H9 (cell line): ENCODE data around the gene KDM2A. TPM values are rescaled to one million over a fixed set of nuclear protein-coding genes. Genes with fewer than 3 reads are reported as not detected.

ENCODE experiments used
- DNase-seq: peaks from one replicate; pipeline ENCODE4 v3.0.0-alpha.2; 2017
- H2AFZ ChIP-seq: one replicate; pipeline ENCODE4 v1.6.1; 2013; ENCODE audit warnings: mild to moderate bottlenecking, low read length, control low read depth, moderate library complexity
- H2AK5ac ChIP-seq: 2 replicates; pipeline ENCODE4 v1.6.1; 2013; ENCODE audit warnings: low read length, control low read depth, mixed read lengths; ENCODE audit not compliant: insufficient read length
- H2BK120ac ChIP-seq: one replicate; pipeline ENCODE4 v1.6.1; 2013; ENCODE audit warnings: low read depth, mild to moderate bottlenecking, low read length, control low read depth, inconsistent platforms; ENCODE audit not compliant: poor library complexity, severe bottlenecking
- H2BK12ac ChIP-seq: 2 replicates; pipeline ENCODE4 v1.6.1; 2013; ENCODE audit warnings: low read length, control low read depth, mixed read lengths, low read depth; ENCODE audit not compliant: insufficient read length
- H2BK15ac ChIP-seq: 2 replicates; pipeline ENCODE4 v1.6.1; 2013; ENCODE audit warnings: low read depth, low read length, control low read depth
- H2BK20ac ChIP-seq: one replicate; pipeline ENCODE4 v1.6.1; 2013; ENCODE audit warnings: low read depth, mild to moderate bottlenecking, low read length, control low read depth, inconsistent platforms; ENCODE audit not compliant: poor library complexity, severe bottlenecking
- H2BK5ac ChIP-seq: 2 replicates; pipeline ENCODE4 v1.6.1; 2013; ENCODE audit warnings: low read length, control low read depth, mixed read lengths; ENCODE audit not compliant: insufficient read length
- H3K14ac ChIP-seq: 2 replicates; pipeline ENCODE4 v1.6.1; 2013; ENCODE audit warnings: low read length, control low read depth; ENCODE audit not compliant: insufficient read depth
- H3K18ac ChIP-seq: 2 replicates; pipeline ENCODE4 v1.6.1; 2013; ENCODE audit warnings: low read depth, mild to moderate bottlenecking, mixed read lengths, low read length, control low read depth; ENCODE audit not compliant: insufficient read length
- H3K23ac ChIP-seq: 2 replicates; pipeline ENCODE4 v1.6.1; 2013; ENCODE audit warnings: low read length, control low read depth, mixed read lengths, low read depth; ENCODE audit not compliant: insufficient read length
- H3K23me2 ChIP-seq: 2 replicates; pipeline ENCODE4 v1.6.1; 2013; ENCODE audit warnings: low read depth, mild to moderate bottlenecking, mixed read lengths, low read length, control low read depth; ENCODE audit not compliant: insufficient read length, poor library complexity, severe bottlenecking
- H3K27ac ChIP-seq: 2 replicates; pipeline ENCODE4 v1.5.1; 2013; ENCODE audit warnings: low read length, control low read depth, mixed read lengths, low read depth; ENCODE audit not compliant: insufficient read length
- H3K27me3 ChIP-seq: 2 replicates; pipeline ENCODE4 v1.6.1; 2013; ENCODE audit warnings: low read length, control low read depth, inconsistent platforms; ENCODE audit not compliant: insufficient read depth
- H3K4ac ChIP-seq: 2 replicates; pipeline ENCODE4 v1.6.1; 2013; ENCODE audit warnings: low read depth, mild to moderate bottlenecking, control low read depth, inconsistent platforms, low read length, moderate library complexity
- H3K4me1 ChIP-seq: 2 replicates; pipeline ENCODE4 v1.6.1; 2013; ENCODE audit warnings: low read length, control low read depth, inconsistent platforms; ENCODE audit not compliant: insufficient read depth
- H3K4me2 ChIP-seq: 2 replicates; pipeline ENCODE4 v1.6.1; 2013; ENCODE audit warnings: low read length, control low read depth, mixed read lengths; ENCODE audit not compliant: insufficient read length, insufficient read depth
- H3K56ac ChIP-seq: 2 replicates; pipeline ENCODE4 v1.6.1; 2013; ENCODE audit warnings: low read depth, mild to moderate bottlenecking, mixed read lengths, low read length, control low read depth; ENCODE audit not compliant: insufficient read length
- H3K79me1 ChIP-seq: 2 replicates; pipeline ENCODE4 v1.6.1; 2013; ENCODE audit warnings: low read depth, mild to moderate bottlenecking, moderate library complexity, low read length, control low read depth, inconsistent platforms; ENCODE audit not compliant: insufficient read depth, poor library complexity, severe bottlenecking
- H3K79me2 ChIP-seq: 2 replicates; pipeline ENCODE4 v1.6.1; 2013; ENCODE audit warnings: low read length, control low read depth, inconsistent platforms; ENCODE audit not compliant: insufficient read depth
- H3K9ac ChIP-seq: 2 replicates; pipeline ENCODE4 v1.6.1; 2013; ENCODE audit warnings: low read length, control low read depth, mixed read lengths; ENCODE audit not compliant: insufficient read length; ENCODE audit errors: extremely low read depth
- H3K9me3 ChIP-seq: one replicate; pipeline ENCODE4 v1.6.1; 2013; ENCODE audit warnings: low read depth, low read length, inconsistent platforms; ENCODE audit not compliant: control insufficient read depth
- H3T11ph ChIP-seq: one replicate; pipeline ENCODE4 v1.6.1; 2013; ENCODE audit warnings: mild to moderate bottlenecking, low read length, control low read depth, inconsistent platforms
- H4K20me1 ChIP-seq: one replicate; pipeline ENCODE4 v1.6.1; 2013; ENCODE audit not compliant: control insufficient read depth, insufficient read length, insufficient read depth
- H4K5ac ChIP-seq: 2 replicates; pipeline ENCODE4 v1.6.1; 2013; ENCODE audit warnings: low read depth, mild to moderate bottlenecking, mixed read lengths, low read length, control low read depth; ENCODE audit not compliant: insufficient read length
- H4K8ac ChIP-seq: replicated peaks from 2 replicates; pipeline ENCODE4 v1.6.1; 2013; ENCODE audit warnings: low read length, control low read depth, mixed read lengths, low read depth; ENCODE audit not compliant: insufficient read length
- H4K91ac ChIP-seq: 2 replicates; pipeline ENCODE4 v1.6.1; 2013; ENCODE audit warnings: low read depth, mild to moderate bottlenecking, moderate library complexity, mixed read lengths, low read length, control low read depth; ENCODE audit not compliant: insufficient read length
- H3K27ac Mint-ChIP-seq, 3 experiments: 2 replicates in 2 of 3; 3 replicates in 1 of 3; pipeline ENCODE4 v1.8.0; 2020 to 2021; ENCODE audit warnings: mixed read lengths in 3 of 3, mild to moderate bottlenecking in 1 of 3, moderate library complexity in 1 of 3
- H3K27me3 Mint-ChIP-seq: 2 replicates; pipeline ENCODE4 v1.8.0; 2021; ENCODE audit warnings: low read depth, mild to moderate bottlenecking, moderate library complexity, mixed read lengths
- H3K36me3 Mint-ChIP-seq, 3 experiments: 2 replicates in 2 of 3; 3 replicates in 1 of 3; pipeline ENCODE4 v1.8.0; 2020 to 2021; ENCODE audit warnings: low read depth in 3 of 3, mixed read lengths in 3 of 3; ENCODE audit not compliant: insufficient read depth in 1 of 3
- H3K4me1 Mint-ChIP-seq, 2 experiments: 2 replicates each; pipeline ENCODE4 v1.8.0; 2020; ENCODE audit warnings: mixed read lengths in 2 of 2
- H3K4me3 Mint-ChIP-seq, 2 experiments: 2 replicates in 1 of 2; 3 replicates in 1 of 2; pipeline ENCODE4 v1.8.0; 2020 to 2021; ENCODE audit warnings: mild to moderate bottlenecking in 2 of 2, mixed read lengths in 2 of 2, moderate library complexity in 1 of 2
- H3K9me3 Mint-ChIP-seq, 2 experiments: 2 replicates in 1 of 2; 3 replicates in 1 of 2; pipeline ENCODE4 v1.8.0; 2020; ENCODE audit warnings: mild to moderate bottlenecking in 2 of 2, mixed read lengths in 2 of 2, moderate library complexity in 1 of 2
- WGBS: extraction: QIAGEN DNeasy Blood & Tissue Kit; methylation state at CpG from one replicate; pipeline ENCODE4 v1.1.7; 2013; ENCODE audit warnings: missing lambda C conversion rate, low lambda C conversion rate, mixed read lengths; ENCODE audit not compliant: insufficient read length; ENCODE audit errors: extremely low coverage; 5-methylcytosine and 5-hydroxymethylcytosine counted together
- total RNA-seq: library from RNA; stranded (reverse); gene quantifications from 2 replicates; pipeline ENCODE4 v1.2.1, GENCODE V29; 2021
- TF ChIP-seq, protein P1 (sequence below): fragments of 200-600 bp; sonication (generic); conservative IDR thresholded peaks from 3 replicates; pipeline ENCODE4 v1.8.0; 2021; ENCODE audit warnings: antibody characterized with exemption, mild to moderate bottlenecking

KDM2A gene
- total RNA-seq, 1 experiment from 2014 or later, result 85.9 TPM

- Histone ChIP-seq H2BK5ac (peak overlapping the region; percentile 89), H3K27ac (peak overlapping the region; percentile 80), H4K5ac (peak overlapping the region; percentile 81), H2AFZ (no peak overlapping the region), H3K4me2 (peak overlapping the region; percentile 98), H3K79me2 (peaks cover 21% of the 10 kb centered on the region; the same call in 1 of the 2 replicates), H3K27me3 (no peaks in the 10 kb centered on the region), H3K14ac (peak overlapping the region; percentile 88), H2BK12ac (peak overlapping the region; percentile 1), H3K9ac (peak overlapping the region; percentile 95), H4K20me1 (no peaks in the 10 kb centered on the region), H3K9me3 (no peaks in the 10 kb centered on the region), H3T11ph (no peak overlapping the region), H3K4me1 (peaks cover 5% of the 10 kb centered on the region; the same call in 1 of the 2 replicates), H3K23ac (peak overlapping the region; percentile 1), H2BK20ac (no peak overlapping the region), H4K8ac (no peak overlapping the region), H3K23me2 (peaks cover 19% of the 10 kb centered on the region), H3K56ac (peak overlapping the region; percentile 82), H2AK5ac (peak overlapping the region; percentile 43), H3K18ac (peak overlapping the region; percentile 90), H3K79me1 (peaks cover 6% of the 10 kb centered on the region), H3K4ac (peak overlapping the region; percentile 68), H2BK15ac (no peak overlapping the region), H4K91ac (no peak overlapping the region), H2BK120ac (peak overlapping the region; percentile 90)
- H3K9me3 Mint-ChIP-seq, result no peaks in the 10 kb centered on the region
- WGBS, result no CpG with 5 or more reads among the region's 31 CpGs
- DNase-seq, result peak; percentile 100
- TF ChIP-seq, protein P1, sequence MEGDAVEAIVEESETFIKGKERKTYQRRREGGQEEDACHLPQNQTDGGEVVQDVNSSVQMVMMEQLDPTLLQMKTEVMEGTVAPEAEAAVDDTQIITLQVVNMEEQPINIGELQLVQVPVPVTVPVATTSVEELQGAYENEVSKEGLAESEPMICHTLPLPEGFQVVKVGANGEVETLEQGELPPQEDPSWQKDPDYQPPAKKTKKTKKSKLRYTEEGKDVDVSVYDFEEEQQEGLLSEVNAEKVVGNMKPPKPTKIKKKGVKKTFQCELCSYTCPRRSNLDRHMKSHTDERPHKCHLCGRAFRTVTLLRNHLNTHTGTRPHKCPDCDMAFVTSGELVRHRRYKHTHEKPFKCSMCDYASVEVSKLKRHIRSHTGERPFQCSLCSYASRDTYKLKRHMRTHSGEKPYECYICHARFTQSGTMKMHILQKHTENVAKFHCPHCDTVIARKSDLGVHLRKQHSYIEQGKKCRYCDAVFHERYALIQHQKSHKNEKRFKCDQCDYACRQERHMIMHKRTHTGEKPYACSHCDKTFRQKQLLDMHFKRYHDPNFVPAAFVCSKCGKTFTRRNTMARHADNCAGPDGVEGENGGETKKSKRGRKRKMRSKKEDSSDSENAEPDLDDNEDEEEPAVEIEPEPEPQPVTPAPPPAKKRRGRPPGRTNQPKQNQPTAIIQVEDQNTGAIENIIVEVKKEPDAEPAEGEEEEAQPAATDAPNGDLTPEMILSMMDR, result no peak
- peaks cover 25 to 50% (median 29%) of the 10 kb centered on the region in 3 experiments for H3K36me3 Mint-ChIP-seq
- H3K27me3 Mint-ChIP-seq, result no peaks in the 10 kb centered on the region
- peak overlapping the region; percentile 99 for H3K27ac Mint-ChIP-seq
- peak overlapping the region; percentile 97 to 99 for H3K4me3 Mint-ChIP-seq
- peaks cover 36 to 37% of the 10 kb centered on the region in 2 experiments for H3K4me1 Mint-ChIP-seq
Measured at GRCh38 chr11:67239783-67240575, 120.9 kb downstream of the KDM2A start.
